ENCODE measurements around the gene FBXO46.
A peak's percentile ranks its signal among the peaks of the same experiment; 100 is the strongest.

Gene FBXO46

GRCh38 chr19:45717983-45718650 lies 12.6 kb downstream of the FBXO46 start:
- H3K4me3 ChIP-seq (replicated peaks; ENCODE audit: low read depth, low read length), result peak overlapping the region; percentile 83
- no peak for DNase-seq (ENCODE audit: extremely low read depth, low read depth)
- TF ChIP-seq CTCF (IDR thresholded peaks at IDR 0.05; ENCODE audit: low read depth, low read length, missing control alignments), result no peak

- DNase-seq (ENCODE audit: extremely low read depth, low read depth), result peak; percentile 97
- no peak for TF ChIP-seq CTCF (IDR thresholded peaks at IDR 0.05; ENCODE audit: low read depth, low read length, missing control alignments)
- H3K4me3 ChIP-seq (replicated peaks; ENCODE audit: low read depth, low read length), result peak overlapping the region; percentile 83
Measured at GRCh38 chr19:45717131-45717982, 13.3 kb downstream of the FBXO46 start.

DNA sequence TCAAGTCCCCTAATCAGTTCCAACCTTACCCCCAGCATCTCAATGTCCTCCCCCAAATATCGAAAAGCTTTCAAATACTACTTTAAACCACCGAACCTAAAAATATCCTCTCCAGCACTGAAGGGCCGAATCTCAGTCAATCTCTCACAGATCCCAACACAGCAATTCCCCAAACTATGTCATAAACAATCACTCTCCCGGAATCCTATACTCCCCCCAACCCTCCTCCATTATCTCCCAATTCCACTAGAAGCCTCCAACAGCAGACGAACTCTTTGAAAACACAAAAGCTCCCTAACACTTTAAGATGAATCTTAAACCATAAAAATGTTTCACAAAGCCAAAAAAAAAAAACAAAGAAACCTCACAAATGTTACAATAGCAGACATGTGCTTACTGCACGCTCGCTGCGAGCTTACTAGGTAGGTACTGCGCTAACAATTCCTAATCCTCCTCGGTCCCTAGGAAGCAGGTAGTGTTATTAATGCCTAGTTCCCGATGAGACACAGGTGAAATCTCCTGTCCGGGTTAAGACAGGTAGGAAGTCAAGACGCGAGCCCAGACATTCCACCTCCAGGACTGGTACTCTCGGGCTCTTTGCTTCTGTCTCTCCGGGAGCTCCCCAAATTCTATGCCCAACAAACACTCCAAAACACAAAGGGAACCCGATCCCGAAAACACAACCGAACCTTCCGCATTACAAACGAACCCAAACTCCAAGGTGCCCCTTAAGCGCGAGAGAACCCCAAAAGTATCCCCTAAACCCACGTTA lies 14.2 kb downstream of the FBXO46 start:
- H3K4me3 ChIP-seq (replicated peaks; ENCODE audit: low read depth, low read length), result peak overlapping the region; percentile 83
- no peak for DNase-seq (ENCODE audit: extremely low read depth, low read depth)
- TF ChIP-seq CTCF (IDR thresholded peaks at IDR 0.05; ENCODE audit: low read depth, low read length, missing control alignments), result no peak

DNA sequence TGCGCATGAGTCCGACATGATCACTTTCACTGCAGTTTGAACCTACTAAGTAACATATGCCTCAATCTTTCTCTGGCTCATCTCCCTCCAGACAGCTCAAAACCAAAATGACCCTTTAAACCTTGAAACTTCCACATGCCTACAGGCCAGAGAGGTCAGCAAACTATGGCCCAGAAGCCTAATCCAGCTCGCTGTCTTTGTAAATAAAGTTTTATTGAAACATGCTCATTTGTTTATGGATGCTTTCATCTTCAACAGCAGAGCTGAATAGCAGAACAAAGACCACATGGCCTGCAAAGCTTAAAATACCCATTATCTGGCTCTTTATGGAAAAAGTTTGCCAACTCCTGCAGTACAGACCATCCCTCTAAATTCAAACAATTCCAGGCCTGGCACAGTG lies 15.6 kb downstream of the FBXO46 start:
- H3K4me3 ChIP-seq (replicated peaks; ENCODE audit: low read depth, low read length), result no peak overlapping the region
- DNase-seq (ENCODE audit: extremely low read depth, low read depth), result no peak
- no peak for TF ChIP-seq CTCF (IDR thresholded peaks at IDR 0.05; ENCODE audit: low read depth, low read length, missing control alignments)

- no peak for DNase-seq (ENCODE audit: extremely low read depth, low read depth)
- TF ChIP-seq CTCF (IDR thresholded peaks at IDR 0.05; ENCODE audit: low read depth, low read length, missing control alignments), result no peak
- H3K4me3 ChIP-seq (replicated peaks; ENCODE audit: low read depth, low read length), result no peak overlapping the region
Measured at GRCh38 chr19:45713141-45713540, 17.6 kb downstream of the FBXO46 start.

GRCh38 chr19:45712699-45713067 lies 18.0 kb downstream of the FBXO46 start:
- TF ChIP-seq CTCF (IDR thresholded peaks at IDR 0.05; ENCODE audit: low read depth, low read length, missing control alignments), result no peak
- no peak for DNase-seq (ENCODE audit: extremely low read depth, low read depth)
- H3K4me3 ChIP-seq (replicated peaks; ENCODE audit: low read depth, low read length), result no peak overlapping the region

Measured in HFF-Myc (cell line).